ENCODE data around the gene LNX1. TPM values are rescaled to one million over a fixed set of nuclear protein-coding genes. Genes with fewer than 3 reads are reported as not detected.

Gene LNX1
- total RNA-seq, 1 donor from 2014 or later: 1.6 TPM

DNA sequence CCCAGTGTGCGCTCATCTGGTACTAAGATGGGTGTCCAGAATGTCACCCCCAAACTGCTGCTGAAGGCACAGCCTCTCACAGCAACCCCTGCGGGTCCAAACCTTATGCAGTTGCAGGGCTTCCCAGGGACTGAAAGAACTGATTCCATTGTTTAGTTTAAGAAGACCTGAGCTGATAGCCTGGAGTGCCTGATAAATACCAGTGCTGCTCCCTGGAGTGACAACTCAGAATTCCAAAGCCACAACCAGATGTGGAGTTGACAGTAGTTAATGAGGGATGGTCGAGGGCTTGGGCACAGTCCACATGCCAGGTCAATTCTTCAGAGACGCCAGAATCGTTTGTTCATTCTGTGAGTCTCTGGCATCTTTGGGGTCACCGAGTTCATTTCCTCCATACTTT, 71.2 kb downstream of the LNX1 start:
- FAIRE-seq (no peak), DNase-seq (ENCODE audit: low read depth) (no peak)
- TF ChIP-seq, protein P1, sequence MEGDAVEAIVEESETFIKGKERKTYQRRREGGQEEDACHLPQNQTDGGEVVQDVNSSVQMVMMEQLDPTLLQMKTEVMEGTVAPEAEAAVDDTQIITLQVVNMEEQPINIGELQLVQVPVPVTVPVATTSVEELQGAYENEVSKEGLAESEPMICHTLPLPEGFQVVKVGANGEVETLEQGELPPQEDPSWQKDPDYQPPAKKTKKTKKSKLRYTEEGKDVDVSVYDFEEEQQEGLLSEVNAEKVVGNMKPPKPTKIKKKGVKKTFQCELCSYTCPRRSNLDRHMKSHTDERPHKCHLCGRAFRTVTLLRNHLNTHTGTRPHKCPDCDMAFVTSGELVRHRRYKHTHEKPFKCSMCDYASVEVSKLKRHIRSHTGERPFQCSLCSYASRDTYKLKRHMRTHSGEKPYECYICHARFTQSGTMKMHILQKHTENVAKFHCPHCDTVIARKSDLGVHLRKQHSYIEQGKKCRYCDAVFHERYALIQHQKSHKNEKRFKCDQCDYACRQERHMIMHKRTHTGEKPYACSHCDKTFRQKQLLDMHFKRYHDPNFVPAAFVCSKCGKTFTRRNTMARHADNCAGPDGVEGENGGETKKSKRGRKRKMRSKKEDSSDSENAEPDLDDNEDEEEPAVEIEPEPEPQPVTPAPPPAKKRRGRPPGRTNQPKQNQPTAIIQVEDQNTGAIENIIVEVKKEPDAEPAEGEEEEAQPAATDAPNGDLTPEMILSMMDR (IDR thresholded peaks at IDR 0.05; ENCODE audit: insufficient read depth, low read length, severe bottlenecking): no peak
- Histone ChIP-seq H3K27me3 (ENCODE audit: control insufficient read depth, insufficient read depth, low read length) (no peaks in the 10 kb centered on the region), H3K36me3 (ENCODE audit: control insufficient read depth, insufficient read depth, low read length) (no peaks in the 10 kb centered on the region), H3K4me3 (ENCODE audit: low read depth, low read length) (no peak overlapping the region)

DNA sequence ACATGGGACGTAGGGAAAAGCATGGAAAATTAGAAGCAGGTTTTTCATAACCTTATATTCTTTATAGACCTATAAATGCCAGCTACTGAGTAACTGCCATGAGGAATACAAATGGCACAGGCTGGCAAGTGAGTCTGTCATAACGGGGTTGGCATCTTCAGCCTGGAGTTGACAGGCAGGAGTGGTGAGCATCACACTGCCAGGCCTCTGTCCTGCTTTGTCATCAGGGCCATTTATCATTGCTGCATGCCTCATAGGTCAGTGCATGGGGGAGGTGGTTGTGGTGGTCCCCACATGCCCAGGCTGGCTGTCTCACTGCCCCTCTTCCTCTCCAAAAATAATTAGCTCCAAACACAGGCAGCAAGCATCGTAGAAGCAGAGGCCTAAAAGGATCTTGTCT, 72.5 kb downstream of the LNX1 start:
- Histone ChIP-seq H3K27me3 (ENCODE audit: control insufficient read depth, insufficient read depth, low read length) (no peaks in the 10 kb centered on the region), H3K4me3 (ENCODE audit: low read depth, low read length) (no peak overlapping the region), H3K36me3 (ENCODE audit: control insufficient read depth, insufficient read depth, low read length) (no peaks in the 10 kb centered on the region)
- FAIRE-seq (no peak), DNase-seq (ENCODE audit: low read depth) (no peak)
- TF ChIP-seq, protein P1 (IDR thresholded peaks at IDR 0.05; ENCODE audit: insufficient read depth, low read length, severe bottlenecking): no peak

DNA sequence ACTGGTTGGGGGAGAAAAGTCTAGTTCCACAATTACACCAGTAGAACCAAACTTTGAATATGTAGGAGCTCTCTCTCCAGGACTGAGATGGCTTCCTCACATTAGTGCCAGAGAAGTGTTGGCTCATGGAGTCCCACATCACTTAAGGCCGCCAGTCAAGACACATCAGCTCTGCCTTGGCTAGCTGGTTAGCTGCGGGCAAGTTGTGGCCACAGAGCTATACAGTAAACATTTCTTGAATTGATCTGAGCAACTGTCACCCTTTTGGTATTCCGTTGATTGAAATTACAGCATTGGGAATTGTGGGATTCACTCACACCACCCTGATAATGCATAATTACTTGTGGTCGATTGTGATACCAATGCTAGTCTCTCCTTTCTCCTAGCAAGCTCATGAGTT, 76.2 kb downstream of the LNX1 start:
- Histone ChIP-seq H3K36me3 (ENCODE audit: control insufficient read depth, insufficient read depth, low read length) (no peaks in the 10 kb centered on the region), H3K27me3 (ENCODE audit: control insufficient read depth, insufficient read depth, low read length) (no peaks in the 10 kb centered on the region), H3K4me3 (ENCODE audit: low read depth, low read length) (no peak overlapping the region)
- FAIRE-seq (no peak), DNase-seq (ENCODE audit: low read depth) (no peak)
- TF ChIP-seq, protein P1 (IDR thresholded peaks at IDR 0.05; ENCODE audit: insufficient read depth, low read length, severe bottlenecking): no peak

GRCh38 chr4:53514509-53514908, 76.8 kb downstream of the LNX1 start:
- Histone ChIP-seq H3K4me3 (ENCODE audit: low read depth, low read length) (no peak overlapping the region), H3K36me3 (ENCODE audit: control insufficient read depth, insufficient read depth, low read length) (no peaks in the 10 kb centered on the region), H3K27me3 (ENCODE audit: control insufficient read depth, insufficient read depth, low read length) (no peaks in the 10 kb centered on the region)
- FAIRE-seq: no peak
- TF ChIP-seq, protein P1 (IDR thresholded peaks at IDR 0.05; ENCODE audit: insufficient read depth, low read length, severe bottlenecking): no peak
- DNase-seq (ENCODE audit: low read depth): no peak

- FAIRE-seq (no peak), DNase-seq (ENCODE audit: low read depth) (no peak)
- Histone ChIP-seq H3K27me3 (ENCODE audit: control insufficient read depth, insufficient read depth, low read length) (no peaks in the 10 kb centered on the region), H3K36me3 (ENCODE audit: control insufficient read depth, insufficient read depth, low read length) (no peaks in the 10 kb centered on the region), H3K4me3 (ENCODE audit: low read depth, low read length) (no peak overlapping the region)
- TF ChIP-seq, protein P1 (IDR thresholded peaks at IDR 0.05; ENCODE audit: insufficient read depth, low read length, severe bottlenecking): no peak
These were observed 78.7 kb downstream of the LNX1 start for GRCh38 chr4:53512608-53513007.

- no peaks in the 10 kb centered on the region for H3K36me3 ChIP-seq (ENCODE audit: control insufficient read depth, insufficient read depth, low read length)
- H3K4me3 ChIP-seq (ENCODE audit: low read depth, low read length): no peak overlapping the region
- no peak for DNase-seq (ENCODE audit: low read depth)
- TF ChIP-seq, protein P1 (IDR thresholded peaks at IDR 0.05; ENCODE audit: insufficient read depth, low read length, severe bottlenecking): no peak
- H3K27me3 ChIP-seq (ENCODE audit: control insufficient read depth, insufficient read depth, low read length): no peaks in the 10 kb centered on the region
- no peak for FAIRE-seq
These were observed 80.3 kb downstream of the LNX1 start for GRCh38 chr4:53511014-53511413.
